Neural cell (in vitro differentiated cells): ENCODE results near the gene TMEM54.

Source experiments
- CTCF ChIP-seq: fragments of 450-650 bp; IDR thresholded peaks from 2 replicates; pipeline ENCODE4 v1.5.1; 2014; ENCODE audit warnings: antibody characterized with exemption, mild to moderate bottlenecking, moderate library complexity; ENCODE audit not compliant: poor library complexity, severe bottlenecking
- EP300 ChIP-seq: fragments of 450-650 bp; conservative IDR thresholded peaks from 2 replicates; pipeline ENCODE4 v1.6.1; 2014; ENCODE audit warnings: antibody characterized with exemption, mild to moderate bottlenecking, moderate library complexity; ENCODE audit not compliant: poor library complexity, severe bottlenecking
- POLR2AphosphoS5 ChIP-seq: IDR thresholded peaks from 2 replicates; pipeline ENCODE4 v1.6.1; 2012

GRCh38 chr1:32949519-32949918 is 48.3 kb upstream of the TMEM54 start:
- TF ChIP-seq CTCF (no peak), EP300 (no peak), POLR2AphosphoS5 (no peak)
